Gastroesophageal sphincter (tissue), 4 donors: ENCODE measurements around the gene OXCT2. TPM values are rescaled to one million over a fixed set of nuclear protein-coding genes. Genes with fewer than 3 reads are reported as not detected.
"Not testable (repeated sequence)": the region's sequence is repeated elsewhere in the genome, so short reads cannot be mapped to it uniquely, and the experiment has no call there.

Experiments used
- ATAC-seq: fragments of 150-250 bp; one replicate; pipeline ENCODE4 v1.9.1; 2016; ENCODE audit warnings: mild to moderate bottlenecking, moderate library complexity
- H3K27ac ChIP-seq, 4 donors: fragments of 200-600 bp; sonication (generic) in 3 of 4; 1 replicate in 3 of 4; 2 replicates in 1 of 4; pipeline ENCODE4 v1.5.1; 2016 to 2019
- H3K27me3 ChIP-seq: fragments of 200-600 bp; sonication (generic); one replicate; pipeline ENCODE4 v1.5.1; 2019
- H3K36me3 ChIP-seq, 2 donors: fragments of 200-600 bp; sonication (generic); one replicate each; pipeline ENCODE4 v1.5.1; 2019; ENCODE audit warnings: control low read depth in 1 of 2
- H3K4me1 ChIP-seq, 3 donors: fragments of 200-600 bp; sonication (generic); 1 replicate in 2 of 3; 2 replicates in 1 of 3; pipeline ENCODE4 v1.5.1; 2016 to 2019; ENCODE audit warnings: control low read depth in 2 of 3
- H3K4me3 ChIP-seq, 2 donors: fragments of 200-600 bp; sonication (generic); one replicate each; pipeline ENCODE4 v1.5.1; 2019; ENCODE audit warnings: mild to moderate bottlenecking in 1 of 2, moderate library complexity in 1 of 2
- H3K9me3 ChIP-seq, 3 donors: fragments of 200-600 bp; sonication (generic); one replicate each; pipeline ENCODE4 v1.5.1; 2017 to 2019; ENCODE audit warnings: control low read depth in 2 of 3
- CTCF ChIP-seq, 4 experiments: fragments of 200-600 bp in 2 of 4; fragments of 450-650 bp in 2 of 4; sonication (generic) in 1 of 4; IDR thresholded peaks; one replicate each; pipeline ENCODE4 v1.5.1; 2017 to 2019; ENCODE audit warnings: antibody characterized with exemption in 4 of 4, mild to moderate bottlenecking in 2 of 4, moderate library complexity in 2 of 4
- EP300 ChIP-seq: sonication (generic); formaldehyde crosslinking; IDR thresholded peaks from one replicate; pipeline ENCODE4 v1.6.1; 2017; ENCODE audit warnings: antibody characterized with exemption, mild to moderate bottlenecking
- POLR2A ChIP-seq, 2 donors: fragments of 450-650 bp; IDR thresholded peaks; one replicate each; pipeline ENCODE4 v1.6.1; 2017; ENCODE audit warnings: antibody characterized with exemption in 2 of 2, mild to moderate bottlenecking in 2 of 2, moderate library complexity in 1 of 2
- POLR2AphosphoS5 ChIP-seq: sonication (generic); formaldehyde crosslinking; IDR thresholded peaks from one replicate; pipeline ENCODE4 v1.6.1; 2017; ENCODE audit warnings: antibody characterized with exemption
- WGBS, 2 donors: methylation state at CpG; one replicate each; pipeline ENCODE4 v1.1.5; 2018; ENCODE audit warnings: low coverage in 1 of 2; 5-methylcytosine and 5-hydroxymethylcytosine counted together
- total RNA-seq, 4 donors: library from RNA; depleted of rRNA; stranded (reverse); fragments of >200 nt; gene quantifications; one replicate each; pipeline ENCODE4 v1.1.0, GENCODE V29; 2016

Gene OXCT2
- 1 to 10 TPM in 3 of 4 donors, under 1 TPM in 1; 0.49 to 2.6 (median 1.6) TPM for total RNA-seq

- H3K4me3 ChIP-seq = peak within 1 kb of the TSS in 1 of 2 donors; percentile 29
- H3K9me3 ChIP-seq, H3K27me3 ChIP-seq, H3K4me1 ChIP-seq, H3K27ac ChIP-seq, H3K36me3 ChIP-seq: not testable (repeated sequence)
- ATAC-seq = peak; percentile 26
- WGBS, 2 donors = no CpG with 5 or more reads among the region's 57 CpGs
These were observed at the start of gene OXCT2 for GRCh38 chr1:39771022-39771532. Gene OXCT2, minus strand, starts transcription at chr1:39771348. Its CDS starts 93 bp downstream, at chr1:39771255.

GRCh38 chr1:39819091-39819812, 48.1 kb upstream of the OXCT2 start:
- ATAC-seq = no peak
- Histone ChIP-seq H3K4me3 (no peak overlapping the region), H3K36me3 (no peaks in the 10 kb centered on the region), H3K4me1 (no peaks in the 10 kb centered on the region), H3K27me3 (peaks cover 56% of the 10 kb centered on the region), H3K27ac (no peak overlapping the region), H3K9me3 (no peaks in the 10 kb centered on the region)
- TF ChIP-seq EP300 (no peak), POLR2A (IDR thresholded peaks at IDR 0.05) (no peak), CTCF (IDR thresholded peaks at IDR 0.05) (no peak), POLR2AphosphoS5 (no peak)
- WGBS, 2 donors = 100% methylated on average over 1 of the region's 22 CpGs; no CpG with 5 or more reads in 1 of the 2 donors

- Histone ChIP-seq H3K4me1 (no peaks in the 10 kb centered on the region), H3K27ac (no peak overlapping the region)
- WGBS, 2 donors = 100% methylated on average over 1 of the region's 2 CpGs; no CpG with 5 or more reads in 1 of the 2 donors
These were observed 47.3 kb upstream of the OXCT2 start for GRCh38 chr1:39818482-39818881.

GRCh38 chr1:39817091-39817932, 46.2 kb upstream of the OXCT2 start:
- H3K9me3 ChIP-seq, H3K4me1 ChIP-seq, H3K36me3 ChIP-seq, H3K4me3 ChIP-seq, H3K27ac ChIP-seq: not testable (repeated sequence)
- ATAC-seq = peak; percentile 23
- 50 to 66% methylated on average over 2 to 8 of the region's 24 CpGs for WGBS, 2 donors
- peaks cover 37% of the 10 kb centered on the region for H3K27me3 ChIP-seq

More at GRCh38 chr1:39818482-39818881, 47.3 kb upstream of the OXCT2 start:
- no peak overlapping the region for H3K4me3 ChIP-seq
- no peaks in the 10 kb centered on the region for H3K36me3 ChIP-seq
- no peak for ATAC-seq
- TF ChIP-seq POLR2A (IDR thresholded peaks at IDR 0.05) = no peak
- TF ChIP-seq POLR2AphosphoS5 = no peak
- no peaks in the 10 kb centered on the region for H3K9me3 ChIP-seq
- peaks cover 49% of the 10 kb centered on the region for H3K27me3 ChIP-seq

- Histone ChIP-seq H3K27me3 (peaks cover 32% of the 10 kb centered on the region), H3K9me3 (no peaks in the 10 kb centered on the region), H3K4me1 (no peaks in the 10 kb centered on the region), H3K27ac (no peak overlapping the region), H3K36me3 (no peaks in the 10 kb centered on the region), H3K4me3 (no peak overlapping the region)
- ATAC-seq = peak; percentile 83
- TF ChIP-seq POLR2AphosphoS5 (peak; percentile 35), EP300 (no peak), POLR2A (IDR thresholded peaks at IDR 0.05) (no peak), CTCF (IDR thresholded peaks at IDR 0.05) (peak in 3 of 4 experiments; percentile 89 to 97 (median 91))
- WGBS, 2 donors = 7 to 33% methylated on average over 3 to 7 of the region's 11 CpGs
These were observed 45.4 kb upstream of the OXCT2 start for GRCh38 chr1:39816415-39817090.

- peaks cover 7% of the 10 kb centered on the region for H3K27me3 ChIP-seq
- no peak overlapping the region for H3K4me3 ChIP-seq
- no peaks in the 10 kb centered on the region for H3K36me3 ChIP-seq
- H3K4me1 ChIP-seq = peaks cover 0 to 18% (median 0%) of the 10 kb centered on the region in 3 donors
- no peak for ATAC-seq
- H3K9me3 ChIP-seq = no peaks in the 10 kb centered on the region
- no peak overlapping the region for H3K27ac ChIP-seq
- 100% methylated on average over 1 to 2 of the region's 3 CpGs for WGBS, 2 donors
- TF ChIP-seq CTCF (IDR thresholded peaks at IDR 0.05) = no peak
- no peak for TF ChIP-seq EP300
- no peak for TF ChIP-seq POLR2AphosphoS5
- no peak for TF ChIP-seq POLR2A (IDR thresholded peaks at IDR 0.05)
These were observed 41.8 kb upstream of the OXCT2 start for GRCh38 chr1:39812913-39813312.
